Astrocyte (in vitro differentiated cells and primary cell): ENCODE data around the gene PMEL.

Experiments
- EZH2 ChIP-seq: IDR thresholded peaks from 2 replicates; pipeline ENCODE4 v1.6.1; 2012; ENCODE audit warnings: mild to moderate bottlenecking, low read length, inconsistent platforms; ENCODE audit not compliant: insufficient read depth
- TF ChIP-seq, protein P1 (sequence below): IDR thresholded peaks from 2 replicates; pipeline ENCODE4 v1.5.1; 2011; ENCODE audit warnings: low read depth, mild to moderate bottlenecking, inconsistent platforms, low read length, moderate library complexity; ENCODE audit not compliant: insufficient read depth

DNA sequence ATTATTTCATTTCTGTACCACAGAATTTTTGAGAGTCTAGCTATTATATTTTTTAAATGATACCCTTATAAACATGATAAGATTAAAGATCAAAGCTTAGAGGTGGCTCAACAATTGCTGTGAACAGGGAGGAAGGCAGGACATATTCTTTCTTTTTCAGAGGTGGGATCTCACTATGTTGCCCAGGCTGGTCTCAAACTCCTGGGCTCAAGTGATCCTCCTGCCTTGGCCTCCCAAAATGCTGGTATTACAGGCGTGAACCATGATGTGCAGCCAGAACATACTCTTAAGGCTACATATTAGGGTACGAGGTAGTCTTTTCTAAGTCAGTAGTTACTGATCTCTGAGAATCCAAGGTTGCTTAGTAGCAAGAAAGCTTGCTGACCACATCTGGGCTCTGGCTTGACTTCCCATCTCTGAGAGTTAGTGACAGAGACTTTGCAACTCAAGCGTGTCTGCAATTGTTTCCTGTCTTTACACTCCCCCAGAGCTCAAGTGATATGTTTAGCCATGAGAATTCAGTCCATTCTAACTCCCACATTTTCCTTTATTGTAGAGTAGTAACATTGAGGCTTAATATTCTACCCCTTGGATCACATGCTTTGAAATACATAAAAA is 16.6 kb upstream of the PMEL start:
- TF ChIP-seq EZH2 = no peak
- TF ChIP-seq, protein P1, sequence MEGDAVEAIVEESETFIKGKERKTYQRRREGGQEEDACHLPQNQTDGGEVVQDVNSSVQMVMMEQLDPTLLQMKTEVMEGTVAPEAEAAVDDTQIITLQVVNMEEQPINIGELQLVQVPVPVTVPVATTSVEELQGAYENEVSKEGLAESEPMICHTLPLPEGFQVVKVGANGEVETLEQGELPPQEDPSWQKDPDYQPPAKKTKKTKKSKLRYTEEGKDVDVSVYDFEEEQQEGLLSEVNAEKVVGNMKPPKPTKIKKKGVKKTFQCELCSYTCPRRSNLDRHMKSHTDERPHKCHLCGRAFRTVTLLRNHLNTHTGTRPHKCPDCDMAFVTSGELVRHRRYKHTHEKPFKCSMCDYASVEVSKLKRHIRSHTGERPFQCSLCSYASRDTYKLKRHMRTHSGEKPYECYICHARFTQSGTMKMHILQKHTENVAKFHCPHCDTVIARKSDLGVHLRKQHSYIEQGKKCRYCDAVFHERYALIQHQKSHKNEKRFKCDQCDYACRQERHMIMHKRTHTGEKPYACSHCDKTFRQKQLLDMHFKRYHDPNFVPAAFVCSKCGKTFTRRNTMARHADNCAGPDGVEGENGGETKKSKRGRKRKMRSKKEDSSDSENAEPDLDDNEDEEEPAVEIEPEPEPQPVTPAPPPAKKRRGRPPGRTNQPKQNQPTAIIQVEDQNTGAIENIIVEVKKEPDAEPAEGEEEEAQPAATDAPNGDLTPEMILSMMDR = no peak
